ENCODE measurements around the gene SETD1B.

DNA sequence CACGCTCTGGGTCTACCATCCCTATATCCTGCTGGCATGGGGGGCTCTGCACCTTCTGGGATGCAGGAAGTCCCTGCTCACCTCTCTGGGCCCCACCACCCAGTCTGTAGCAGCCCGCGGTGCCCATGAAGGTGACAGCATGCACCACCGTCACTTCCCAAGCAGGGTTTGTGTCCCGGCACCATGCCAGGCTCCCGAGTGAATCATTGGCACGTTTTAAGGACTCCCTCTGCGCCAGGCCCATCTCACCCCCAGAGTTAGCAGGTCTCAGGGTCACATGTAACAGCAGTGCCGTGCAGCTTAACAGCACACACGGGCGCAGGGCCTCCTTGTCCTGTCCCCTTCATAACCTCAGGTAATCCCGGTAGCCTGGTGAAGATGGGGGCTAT lies 19.9 kb downstream of the SETD1B start:
- TF ChIP-seq, protein P1, sequence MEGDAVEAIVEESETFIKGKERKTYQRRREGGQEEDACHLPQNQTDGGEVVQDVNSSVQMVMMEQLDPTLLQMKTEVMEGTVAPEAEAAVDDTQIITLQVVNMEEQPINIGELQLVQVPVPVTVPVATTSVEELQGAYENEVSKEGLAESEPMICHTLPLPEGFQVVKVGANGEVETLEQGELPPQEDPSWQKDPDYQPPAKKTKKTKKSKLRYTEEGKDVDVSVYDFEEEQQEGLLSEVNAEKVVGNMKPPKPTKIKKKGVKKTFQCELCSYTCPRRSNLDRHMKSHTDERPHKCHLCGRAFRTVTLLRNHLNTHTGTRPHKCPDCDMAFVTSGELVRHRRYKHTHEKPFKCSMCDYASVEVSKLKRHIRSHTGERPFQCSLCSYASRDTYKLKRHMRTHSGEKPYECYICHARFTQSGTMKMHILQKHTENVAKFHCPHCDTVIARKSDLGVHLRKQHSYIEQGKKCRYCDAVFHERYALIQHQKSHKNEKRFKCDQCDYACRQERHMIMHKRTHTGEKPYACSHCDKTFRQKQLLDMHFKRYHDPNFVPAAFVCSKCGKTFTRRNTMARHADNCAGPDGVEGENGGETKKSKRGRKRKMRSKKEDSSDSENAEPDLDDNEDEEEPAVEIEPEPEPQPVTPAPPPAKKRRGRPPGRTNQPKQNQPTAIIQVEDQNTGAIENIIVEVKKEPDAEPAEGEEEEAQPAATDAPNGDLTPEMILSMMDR (IDR thresholded peaks at IDR 0.05; ENCODE audit: borderline replicate concordance, extremely low read depth, low read length, poor library complexity, severe bottlenecking) = no peak
- TF ChIP-seq EZH2 (IDR thresholded peaks at IDR 0.05; ENCODE audit: borderline replicate concordance, low read depth, low read length, severe bottlenecking) = no peak

Measured in DND-41 (cell line).